ENCODE results near the gene RNF217. TPM values are rescaled to one million over a fixed set of nuclear protein-coding genes. Genes with fewer than 3 reads are reported as not detected.

Gene RNF217
- total RNA-seq, 1 experiment from 2014 or later = 37.7 TPM

GRCh38 chr6:124995645-124996325 lies 33.5 kb downstream of the RNF217 start:
- intact Hi-C loops (cut with micrococcal nuclease; ENCODE audit: unreplicated experiment) (no loop called here), in situ Hi-C loops (cut with HindIII; ENCODE audit: low pct_unique_long_range_greater_than_20kb, low sequenced_read_pairs) (no loop called here)
- H3K4me1 ChIP-seq (ENCODE audit: control insufficient read depth, insufficient read depth, low read length) = peaks cover 5% of the 10 kb centered on the region; the same call in 1 of the 2 replicates
- H3K9me3 ChIP-seq (ENCODE audit: control insufficient read depth, insufficient read depth, low read depth, low read length) = no peaks in the 10 kb centered on the region
- no peaks in the 10 kb centered on the region for H3K27me3 ChIP-seq (ENCODE audit: control insufficient read depth, insufficient read depth, low read length)
- ATAC-seq (no peak), DNase-seq (ENCODE audit: low read depth, low spot score) (no peak)
- no TSS peak for BruUV-seq (replicated peaks)
- TF ChIP-seq SIN3A (IDR thresholded peaks at IDR 0.05; ENCODE audit: borderline replicate concordance, insufficient read depth, low read depth, low read length) (no peak), CTCF (IDR thresholded peaks at IDR 0.05) (no peak), POLR2AphosphoS5 (IDR thresholded peaks at IDR 0.05; ENCODE audit: low read depth, low read length) (no peak), REST (IDR thresholded peaks at IDR 0.05; ENCODE audit: insufficient read depth in 1 of 2, low read depth in 2 of 2, low read length in 1 of 2) (no peak), TCF7L2 (IDR thresholded peaks at IDR 0.05; ENCODE audit: low read depth, low read length) (no peak)
- H3K4me3 ChIP-seq (ENCODE audit: low read depth in 2 of 2, low read length in 2 of 2) = no peak overlapping the region
- POLR2A ChIA-PET = no interaction called here
- CTCF ChIA-PET = no interaction called here
- no peak overlapping the region for H3K27ac ChIP-seq (ENCODE audit: low read length)
- no peaks in the 10 kb centered on the region for H3K36me3 ChIP-seq (ENCODE audit: control insufficient read depth, insufficient read depth, low read length)

- intact Hi-C loops (cut with micrococcal nuclease; ENCODE audit: unreplicated experiment) = no loop called here
- no peak for DNase-seq (ENCODE audit: low read depth, low spot score)
- CTCF ChIA-PET = no interaction called here
- no peaks in the 10 kb centered on the region for H3K36me3 ChIP-seq (ENCODE audit: control insufficient read depth, insufficient read depth, low read length)
- H3K4me1 ChIP-seq (ENCODE audit: control insufficient read depth, insufficient read depth, low read length) = peaks cover 5% of the 10 kb centered on the region
- no peak for ATAC-seq
- no peaks in the 10 kb centered on the region for H3K9me3 ChIP-seq (ENCODE audit: control insufficient read depth, insufficient read depth, low read depth, low read length)
- H3K27ac ChIP-seq (ENCODE audit: low read length) = no peak overlapping the region
- in situ Hi-C loops (cut with HindIII; ENCODE audit: low pct_unique_long_range_greater_than_20kb, low sequenced_read_pairs) = no loop called here
- TF ChIP-seq CTCF (IDR thresholded peaks at IDR 0.05) = no peak
- TF ChIP-seq REST (IDR thresholded peaks at IDR 0.05; ENCODE audit: insufficient read depth in 1 of 2, low read depth in 2 of 2, low read length in 1 of 2) = no peak
- no peak for TF ChIP-seq POLR2AphosphoS5 (IDR thresholded peaks at IDR 0.05; ENCODE audit: low read depth, low read length)
- TF ChIP-seq TCF7L2 (IDR thresholded peaks at IDR 0.05; ENCODE audit: low read depth, low read length) = no peak
- no peak for TF ChIP-seq SIN3A (IDR thresholded peaks at IDR 0.05; ENCODE audit: borderline replicate concordance, insufficient read depth, low read depth, low read length)
- POLR2A ChIA-PET = no interaction called here
- H3K4me3 ChIP-seq (ENCODE audit: low read depth in 2 of 2, low read length in 2 of 2) = no peak overlapping the region
- no peaks in the 10 kb centered on the region for H3K27me3 ChIP-seq (ENCODE audit: control insufficient read depth, insufficient read depth, low read length)
- BruUV-seq (replicated peaks) = no TSS peak
Observed at GRCh38 chr6:124996411-124996810, 34.2 kb downstream of the RNF217 start.
